ENCODE measurements around the gene GABRA1. TPM values are rescaled to one million over a fixed set of nuclear protein-coding genes. Genes with fewer than 3 reads are reported as not detected.

GABRA1 gene
- total RNA-seq, 4 donors from 2014 or later = not detected

- intact Hi-C loops (cut with DNase I) = no loop called here
- 75 to 78% methylated on average over 7 of the region's 7 CpGs for WGBS, 2 donors
- no peaks in the 10 kb centered on the region for H3K36me3 ChIP-seq
Observed at GRCh38 chr5:161865510-161865909, 17.6 kb downstream of the GABRA1 start.

DNA sequence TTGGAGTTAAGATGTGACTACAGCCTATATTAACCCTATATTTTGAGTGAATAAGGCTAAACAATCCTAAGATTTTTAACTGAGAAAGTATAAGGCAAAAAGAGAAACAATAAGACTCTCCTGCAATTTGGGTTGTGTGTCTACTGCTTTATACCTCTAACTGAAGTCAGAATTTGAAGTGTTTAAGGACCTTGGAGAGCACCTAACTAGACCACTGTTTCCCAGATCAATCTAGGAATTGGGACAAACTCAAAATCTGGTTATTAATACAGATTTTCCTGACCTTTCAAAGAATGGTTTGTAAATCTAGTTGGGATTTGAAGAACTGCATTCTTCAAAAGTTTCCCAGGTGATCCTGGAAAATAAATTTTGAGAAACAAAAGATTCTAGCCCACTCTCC lies 42.1 kb downstream of the GABRA1 start:
- Histone ChIP-seq H3K27ac (no peak overlapping the region), H3K27me3 (no peaks in the 10 kb centered on the region), H3K4me1 (no peaks in the 10 kb centered on the region), H3K36me3 (no peaks in the 10 kb centered on the region), H3K4me3 (no peak overlapping the region), H3K9me3 (no peaks in the 10 kb centered on the region)
- TF ChIP-seq, protein P1, sequence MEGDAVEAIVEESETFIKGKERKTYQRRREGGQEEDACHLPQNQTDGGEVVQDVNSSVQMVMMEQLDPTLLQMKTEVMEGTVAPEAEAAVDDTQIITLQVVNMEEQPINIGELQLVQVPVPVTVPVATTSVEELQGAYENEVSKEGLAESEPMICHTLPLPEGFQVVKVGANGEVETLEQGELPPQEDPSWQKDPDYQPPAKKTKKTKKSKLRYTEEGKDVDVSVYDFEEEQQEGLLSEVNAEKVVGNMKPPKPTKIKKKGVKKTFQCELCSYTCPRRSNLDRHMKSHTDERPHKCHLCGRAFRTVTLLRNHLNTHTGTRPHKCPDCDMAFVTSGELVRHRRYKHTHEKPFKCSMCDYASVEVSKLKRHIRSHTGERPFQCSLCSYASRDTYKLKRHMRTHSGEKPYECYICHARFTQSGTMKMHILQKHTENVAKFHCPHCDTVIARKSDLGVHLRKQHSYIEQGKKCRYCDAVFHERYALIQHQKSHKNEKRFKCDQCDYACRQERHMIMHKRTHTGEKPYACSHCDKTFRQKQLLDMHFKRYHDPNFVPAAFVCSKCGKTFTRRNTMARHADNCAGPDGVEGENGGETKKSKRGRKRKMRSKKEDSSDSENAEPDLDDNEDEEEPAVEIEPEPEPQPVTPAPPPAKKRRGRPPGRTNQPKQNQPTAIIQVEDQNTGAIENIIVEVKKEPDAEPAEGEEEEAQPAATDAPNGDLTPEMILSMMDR (IDR thresholded peaks at IDR 0.05) = no peak
- no peak for TF ChIP-seq POLR2A (IDR thresholded peaks at IDR 0.05)
- intact Hi-C loops (cut with DNase I) = no loop called here
- DNase-seq = no peak

More at GRCh38 chr5:161865510-161865909, 17.6 kb downstream of the GABRA1 start:
- DNase-seq = no peak
- H3K27me3 ChIP-seq = no peaks in the 10 kb centered on the region
- no peaks in the 10 kb centered on the region for H3K4me1 ChIP-seq
- no peaks in the 10 kb centered on the region for H3K9me3 ChIP-seq
- TF ChIP-seq POLR2A (IDR thresholded peaks at IDR 0.05) = no peak
- TF ChIP-seq, protein P1 (IDR thresholded peaks at IDR 0.05) = no peak
- H3K27ac ChIP-seq = no peak overlapping the region
- no peak overlapping the region for H3K4me3 ChIP-seq

DNA sequence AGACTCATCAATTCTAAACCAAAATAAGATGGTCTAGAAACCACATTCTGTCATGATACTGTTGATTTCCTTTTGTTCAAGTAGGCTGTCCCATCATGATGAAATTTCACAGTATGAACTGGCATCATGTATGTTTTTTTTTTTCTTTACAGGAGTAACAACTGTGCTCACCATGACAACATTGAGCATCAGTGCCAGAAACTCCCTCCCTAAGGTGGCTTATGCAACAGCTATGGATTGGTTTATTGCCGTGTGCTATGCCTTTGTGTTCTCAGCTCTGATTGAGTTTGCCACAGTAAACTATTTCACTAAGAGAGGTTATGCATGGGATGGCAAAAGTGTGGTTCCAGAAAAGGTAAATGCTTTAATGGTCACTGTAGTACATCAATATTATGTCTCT lies 47.6 kb downstream of the GABRA1 start:
- DNase-seq = no peak
- no peak overlapping the region for H3K27ac ChIP-seq
- H3K4me1 ChIP-seq = no peaks in the 10 kb centered on the region
- TF ChIP-seq, protein P1 (IDR thresholded peaks at IDR 0.05) = no peak
- no peak for TF ChIP-seq POLR2A (IDR thresholded peaks at IDR 0.05)
- no peak overlapping the region for H3K4me3 ChIP-seq
- WGBS, 2 donors = 44 to 63% methylated on average over 1 of the region's 1 CpG
- H3K36me3 ChIP-seq = no peaks in the 10 kb centered on the region
- H3K27me3 ChIP-seq = no peaks in the 10 kb centered on the region
- intact Hi-C loops (cut with DNase I) = no loop called here
- H3K9me3 ChIP-seq = no peaks in the 10 kb centered on the region

- H3K27ac ChIP-seq = no peak overlapping the region
- H3K4me3 ChIP-seq = no peak overlapping the region
- H3K9me3 ChIP-seq = no peaks in the 10 kb centered on the region
- no peaks in the 10 kb centered on the region for H3K27me3 ChIP-seq
- intact Hi-C loops (cut with DNase I) = no loop called here
- TF ChIP-seq, protein P1 (IDR thresholded peaks at IDR 0.05) = no peak
- TF ChIP-seq POLR2A (IDR thresholded peaks at IDR 0.05) = no peak
- no peaks in the 10 kb centered on the region for H3K4me1 ChIP-seq
- WGBS, 2 donors = 59 to 82% methylated on average over 7 of the region's 7 CpGs
- no peak for DNase-seq
- H3K36me3 ChIP-seq = no peaks in the 10 kb centered on the region
Observed at GRCh38 chr5:161897033-161897432, 49.1 kb downstream of the GABRA1 start.

GRCh38 chr5:161899590-161899989 lies 51.7 kb downstream of the GABRA1 start:
- no peaks in the 10 kb centered on the region for H3K27me3 ChIP-seq
- no peak overlapping the region for H3K4me3 ChIP-seq
- H3K27ac ChIP-seq = no peak overlapping the region
- no peaks in the 10 kb centered on the region for H3K4me1 ChIP-seq
- DNase-seq = no peak
- TF ChIP-seq, protein P1 (IDR thresholded peaks at IDR 0.05) = no peak
- no peak for TF ChIP-seq POLR2A (IDR thresholded peaks at IDR 0.05)
- no peaks in the 10 kb centered on the region for H3K36me3 ChIP-seq
- no peaks in the 10 kb centered on the region for H3K9me3 ChIP-seq
- intact Hi-C loops (cut with DNase I) = no loop called here

All from esophagus squamous epithelium (tissue), 5 donors.